ENCODE results near the gene LGALS14. TPM values are rescaled to one million over a fixed set of nuclear protein-coding genes. Genes with fewer than 3 reads are reported as not detected.

Gene LGALS14
- total RNA-seq, 2 experiments from 2014 or later: not detected

Other genes with a start within 250 kb of the LGALS14 start
- 10 to 100 TPM; 45.7 to 56.8 TPM for gene TIMM50, start 223.6 kb upstream of the LGALS14 start, total RNA-seq
- under 1 TPM in 1 of 2 experiments, not detected in 1; 0.35 TPM for gene DLL3, start 205.5 kb upstream of the LGALS14 start, total RNA-seq
- not detected for gene SELENOV, start 189.3 kb upstream of the LGALS14 start, total RNA-seq
- 1 to 10 TPM; 3.4 to 5.1 TPM for gene EID2B, start 171.6 kb upstream of the LGALS14 start, total RNA-seq
- gene EID2, start 164.3 kb upstream of the LGALS14 start, total RNA-seq: 10 to 100 TPM; 17.2 to 20.3 TPM
- not detected for gene LGALS13, start 102.0 kb upstream of the LGALS14 start, total RNA-seq
- gene LGALS16, start 48.6 kb upstream of the LGALS14 start, total RNA-seq: not detected
- gene CLC, start 33.5 kb downstream of the LGALS14 start, total RNA-seq: not detected
- gene LEUTX, start 74.4 kb downstream of the LGALS14 start, total RNA-seq: not detected
- 10 to 100 TPM; 10.9 to 11.5 TPM for gene DYRK1B, start 129.7 kb downstream of the LGALS14 start, total RNA-seq
- gene FBL, start 141.9 kb downstream of the LGALS14 start, total RNA-seq: 100 to 1,000 TPM; 330 to 377 TPM
- gene FCGBP, start 230.2 kb downstream of the LGALS14 start, total RNA-seq: 1 to 10 TPM; 7.1 TPM

Data from activated CD4-positive, alpha-beta T cell treated with anti-CD3 and anti-CD28 coated beads, Interleukin-2, amount 10 ng/mL, durations not matched to agents 7 days and 5 days (primary cell).